Lung (tissue), 12 donors: ENCODE data around the gene VPS8. TPM values are rescaled to one million over a fixed set of nuclear protein-coding genes. Genes with fewer than 3 reads are reported as not detected.

Experiments used
- ATAC-seq: fragments of 200-7000 bp; cut with Tn5 transposase; one replicate; pipeline ENCODE4 v1.9.1; 2020; ENCODE audit warnings: moderate number of reproducible peaks; ENCODE audit not compliant: insufficient read depth, low FRiP score
- DNase-seq, 3 donors: peaks; one replicate each; pipeline ENCODE4 v3.0.0-alpha.2; 2013 to 2017
- H3K27ac ChIP-seq, 2 donors: one replicate each; pipeline ENCODE4 v1.5.1; 2013; ENCODE audit warnings: mild to moderate bottlenecking in 2 of 2, moderate library complexity in 2 of 2, control low read depth in 1 of 2, inconsistent platforms in 1 of 2, low read depth in 1 of 2, low read length in 1 of 2
- H3K27me3 ChIP-seq, 3 donors: one replicate each; pipeline ENCODE4 v1.5.1; 2013; ENCODE audit warnings: low read length in 2 of 3; ENCODE audit not compliant: control insufficient read depth in 3 of 3, insufficient read depth in 3 of 3
- H3K36me3 ChIP-seq, 4 donors: one replicate each; pipeline ENCODE4 v1.5.1; 2013; ENCODE audit warnings: low read length in 4 of 4, mild to moderate bottlenecking in 1 of 4, moderate library complexity in 1 of 4; ENCODE audit not compliant: control insufficient read depth in 4 of 4, insufficient read depth in 4 of 4
- H3K4me1 ChIP-seq, 5 donors: one replicate each; pipeline ENCODE4 v1.5.1; 2013; ENCODE audit warnings: low read length in 5 of 5, mild to moderate bottlenecking in 2 of 5, moderate library complexity in 1 of 5; ENCODE audit not compliant: control insufficient read depth in 5 of 5, insufficient read depth in 5 of 5
- H3K4me3 ChIP-seq: one replicate; pipeline ENCODE4 v1.5.1; 2013; ENCODE audit warnings: mild to moderate bottlenecking, control low read depth, moderate library complexity
- H3K9ac ChIP-seq, 2 donors: one replicate each; pipeline ENCODE4 v1.5.1; 2013; ENCODE audit warnings: low read length in 2 of 2, control low read depth in 1 of 2; ENCODE audit not compliant: insufficient read depth in 1 of 2
- H3K9me3 ChIP-seq, 4 donors: one replicate each; pipeline ENCODE4 v1.5.1; 2013; ENCODE audit warnings: low read length in 3 of 4, mild to moderate bottlenecking in 1 of 4, moderate library complexity in 1 of 4; ENCODE audit not compliant: control insufficient read depth in 4 of 4, insufficient read depth in 3 of 4
- WGBS, 2 donors: extraction: QIAGEN DNeasy Blood & Tissue Kit; methylation state at CpG; one replicate each; pipeline ENCODE4 v1.1.7; 2013; 5-methylcytosine and 5-hydroxymethylcytosine counted together
- polyA plus RNA-seq, 2 donors: library from polyadenylated mRNA; stranded (reverse); fragments of 200-250 nt; gene quantifications; one replicate each; pipeline ENCODE4 v1.2.1, GENCODE V29; 2013
- total RNA-seq, 2 donors: library from RNA; depleted of rRNA in 1 of 2; stranded (reverse); fragments of >200 nt in 1 of 2; gene quantifications; one replicate each; pipeline ENCODE4 v1.2.1, GENCODE V29; 2014 to 2021
- TF ChIP-seq, protein P1 (sequence below): IDR thresholded peaks from 2 replicates; pipeline ENCODE4 v1.5.1; 2012; ENCODE audit warnings: mild to moderate bottlenecking; ENCODE audit errors: control extremely low read depth, extremely low read depth
- donor health status: control.
- donor health status: control.
- donor health status: Bipolar disorder and iron deficiency.
- donor health status: healthy.
- donor health status: DM: yes; HTN: yes; CAD: no.

Gene VPS8
- total and polyA plus RNA-seq, 4 donors, result 13.9 to 184 (median 38.5) TPM

DNA sequence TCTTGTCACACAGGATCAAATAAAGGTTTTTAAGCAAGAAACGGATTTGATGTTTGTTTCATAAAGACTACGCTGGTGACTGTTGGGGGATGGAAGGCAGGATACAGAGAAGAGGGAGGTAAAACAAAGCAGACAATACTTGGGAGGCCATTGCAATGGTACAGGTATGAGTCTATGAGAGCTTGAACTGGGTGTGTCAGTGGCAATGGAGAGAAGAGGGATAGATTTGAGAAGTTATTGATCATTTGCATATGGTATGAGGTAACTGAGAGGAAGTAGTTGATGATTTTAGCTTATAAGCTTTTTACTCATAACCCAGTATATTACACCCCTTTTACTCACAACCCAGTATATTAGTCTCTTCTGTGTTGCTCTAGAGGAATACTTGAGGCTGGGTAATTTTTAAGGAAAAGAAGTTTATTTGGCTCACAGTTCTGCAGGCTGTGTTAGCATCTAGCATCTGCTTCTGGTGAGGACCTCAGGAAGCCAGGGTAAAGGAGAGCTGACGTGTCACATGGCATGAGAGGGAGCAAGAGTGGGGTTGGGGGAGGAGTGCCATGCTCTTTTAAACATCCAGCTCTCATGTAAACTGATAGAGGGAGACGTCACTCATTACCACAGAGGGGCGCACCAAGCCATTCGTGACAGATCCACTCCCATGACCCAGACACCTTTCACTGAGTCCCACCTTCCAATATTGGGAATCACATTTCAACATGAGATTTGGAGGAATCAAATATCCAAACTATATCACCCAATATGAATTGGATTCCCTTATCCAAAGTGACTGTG, 153.9 kb downstream of the VPS8 start:
- Histone ChIP-seq H3K4me3 (no peak overlapping the region), H3K9me3 (no peaks in the 10 kb centered on the region), H3K4me1 (no peaks in the 10 kb centered on the region), H3K27me3 (no peaks in the 10 kb centered on the region), H3K9ac (no peak overlapping the region), H3K27ac (no peak overlapping the region), H3K36me3 (peaks cover 7 to 12% (median 8%) of the 10 kb centered on the region in 4 donors)
- WGBS, 2 donors, result 95% methylated on average over 6 of the region's 6 CpGs
- ATAC-seq, result no peak
- TF ChIP-seq, protein P1, sequence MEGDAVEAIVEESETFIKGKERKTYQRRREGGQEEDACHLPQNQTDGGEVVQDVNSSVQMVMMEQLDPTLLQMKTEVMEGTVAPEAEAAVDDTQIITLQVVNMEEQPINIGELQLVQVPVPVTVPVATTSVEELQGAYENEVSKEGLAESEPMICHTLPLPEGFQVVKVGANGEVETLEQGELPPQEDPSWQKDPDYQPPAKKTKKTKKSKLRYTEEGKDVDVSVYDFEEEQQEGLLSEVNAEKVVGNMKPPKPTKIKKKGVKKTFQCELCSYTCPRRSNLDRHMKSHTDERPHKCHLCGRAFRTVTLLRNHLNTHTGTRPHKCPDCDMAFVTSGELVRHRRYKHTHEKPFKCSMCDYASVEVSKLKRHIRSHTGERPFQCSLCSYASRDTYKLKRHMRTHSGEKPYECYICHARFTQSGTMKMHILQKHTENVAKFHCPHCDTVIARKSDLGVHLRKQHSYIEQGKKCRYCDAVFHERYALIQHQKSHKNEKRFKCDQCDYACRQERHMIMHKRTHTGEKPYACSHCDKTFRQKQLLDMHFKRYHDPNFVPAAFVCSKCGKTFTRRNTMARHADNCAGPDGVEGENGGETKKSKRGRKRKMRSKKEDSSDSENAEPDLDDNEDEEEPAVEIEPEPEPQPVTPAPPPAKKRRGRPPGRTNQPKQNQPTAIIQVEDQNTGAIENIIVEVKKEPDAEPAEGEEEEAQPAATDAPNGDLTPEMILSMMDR, result no peak
- DNase-seq, result no peak

- WGBS, 2 donors, result 95 to 100% methylated on average over 1 of the region's 1 CpG
- Histone ChIP-seq H3K9ac (no peak overlapping the region), H3K27ac (no peak overlapping the region), H3K4me3 (no peak overlapping the region), H3K4me1 (no peaks in the 10 kb centered on the region), H3K9me3 (no peaks in the 10 kb centered on the region), H3K36me3 (peaks cover 12 to 22% (median 15%) of the 10 kb centered on the region in 4 donors), H3K27me3 (no peaks in the 10 kb centered on the region)
- DNase-seq (no peak), ATAC-seq (no peak)
- TF ChIP-seq, protein P1, result no peak
Observed at GRCh38 chr3:184968115-184968514, 156.1 kb downstream of the VPS8 start.

DNA sequence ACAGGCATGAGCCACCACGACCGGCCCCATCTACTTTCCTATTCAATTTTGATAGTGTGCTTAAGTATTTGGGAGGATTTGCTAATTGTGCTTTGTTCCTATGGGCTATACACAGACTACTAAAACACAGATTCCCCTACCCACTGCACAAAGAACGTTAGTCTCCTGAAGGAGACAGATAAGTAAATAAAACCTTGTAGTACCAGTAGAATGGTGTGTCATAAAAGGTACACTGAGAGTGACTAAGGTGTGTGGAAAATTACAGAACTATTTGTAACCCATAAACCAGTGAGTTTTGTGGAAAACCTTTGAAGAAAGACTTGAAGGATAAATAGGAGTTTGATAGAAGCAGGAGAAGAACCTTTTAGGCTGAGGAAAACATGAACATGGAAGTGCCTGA, 158.2 kb downstream of the VPS8 start:
- DNase-seq (no peak), ATAC-seq (no peak)
- Histone ChIP-seq H3K9ac (no peak overlapping the region), H3K9me3 (no peaks in the 10 kb centered on the region), H3K27me3 (no peaks in the 10 kb centered on the region), H3K27ac (no peak overlapping the region), H3K4me1 (no peaks in the 10 kb centered on the region), H3K36me3 (peaks cover 11 to 22% (median 15%) of the 10 kb centered on the region in 4 donors), H3K4me3 (no peak overlapping the region)
- 83 to 96% methylated on average over 3 of the region's 3 CpGs for WGBS, 2 donors
- TF ChIP-seq, protein P1, result no peak

DNA sequence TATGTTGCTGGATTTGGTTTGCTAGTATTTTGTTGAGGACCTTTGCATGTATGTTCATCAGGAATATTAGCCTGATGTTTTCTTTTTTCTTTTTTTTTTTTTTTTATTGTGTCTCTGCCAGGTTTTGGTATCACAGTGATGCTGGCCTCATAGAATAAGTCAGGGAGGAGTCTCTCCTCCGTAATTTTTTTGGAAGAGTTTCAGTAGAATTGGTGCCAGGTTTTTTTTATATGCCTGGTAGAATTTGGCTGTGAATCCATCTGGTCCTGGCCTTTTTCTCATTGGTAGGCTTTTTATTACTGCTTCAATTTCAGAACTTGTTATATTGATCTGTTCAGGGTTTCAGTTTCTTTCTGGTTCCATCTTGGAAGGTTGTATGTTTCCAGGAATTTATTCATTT, 165.8 kb downstream of the VPS8 start:
- DNase-seq (peak in 1 of 3 donors; percentile 16), ATAC-seq (no peak)
- H3K36me3 ChIP-seq, result peaks cover 0 to 6% (median 3%) of the 10 kb centered on the region in 4 donors
- H3K27ac ChIP-seq, result no peak overlapping the region
- TF ChIP-seq, protein P1, result no peak
- H3K4me3 ChIP-seq, result no peak overlapping the region
- H3K4me1 ChIP-seq, result peaks cover 0 to 3% (median 0%) of the 10 kb centered on the region in 5 donors
- H3K9ac ChIP-seq, result no peak overlapping the region
- no peaks in the 10 kb centered on the region for H3K27me3 ChIP-seq
- peaks cover 0 to 2% (median 0%) of the 10 kb centered on the region in 4 donors for H3K9me3 ChIP-seq
- WGBS, 2 donors, result 57 to 76% methylated on average over 1 of the region's 1 CpG
